Esophagus muscularis mucosa (tissue), 4 donors: ENCODE results near the gene AGBL1. TPM values are rescaled to one million over a fixed set of nuclear protein-coding genes. Genes with fewer than 3 reads are reported as not detected.

Experiments used
- DNase-seq: peaks from one replicate; pipeline ENCODE4 v3.0.0-alpha.2; 2017; ENCODE audit errors: extremely low spot score
- H3K27ac ChIP-seq, 4 donors: fragments of 200-600 bp; sonication (generic); replicated peaks in 1 of 4; 1 replicate in 3 of 4; 2 replicates in 1 of 4; pipeline ENCODE4 v1.5.1; 2016 to 2019; ENCODE audit warnings: mild to moderate bottlenecking in 1 of 4
- H3K27me3 ChIP-seq, 4 donors: fragments of 200-600 bp; sonication (generic); one replicate each; pipeline versions ENCODE4 v1.5.1 to v1.6.0; 2016 to 2019
- H3K36me3 ChIP-seq, 4 donors: fragments of 200-600 bp; sonication (generic); one replicate each; pipeline ENCODE4 v1.5.1; 2016 to 2019
- H3K4me1 ChIP-seq, 4 donors: fragments of 200-600 bp; sonication (generic); one replicate each; pipeline ENCODE4 v1.5.1; 2016 to 2019
- H3K4me3 ChIP-seq, 4 donors: fragments of 200-600 bp; sonication (generic); 1 replicate in 2 of 4; 2 replicates in 2 of 4; pipeline ENCODE4 v1.5.1; 2016 to 2019; ENCODE audit warnings: mild to moderate bottlenecking in 4 of 4, moderate library complexity in 1 of 4
- H3K9me3 ChIP-seq, 4 donors: fragments of 200-600 bp; sonication (generic); 1 replicate in 3 of 4; 2 replicates in 1 of 4; pipeline ENCODE4 v1.5.1; 2016 to 2019
- EP300 ChIP-seq: sonication (generic); formaldehyde crosslinking; IDR thresholded peaks from one replicate; pipeline ENCODE4 v1.6.1; 2017; ENCODE audit warnings: antibody characterized with exemption
- POLR2A ChIP-seq: fragments of 450-650 bp; IDR thresholded peaks from one replicate; pipeline ENCODE4 v1.6.1; 2017; ENCODE audit warnings: antibody characterized with exemption, moderate library complexity, mild to moderate bottlenecking, low read depth
- POLR2AphosphoS5 ChIP-seq, 2 donors: sonication (generic); formaldehyde crosslinking; IDR thresholded peaks; one replicate each; pipeline ENCODE4 v1.6.1; 2017; ENCODE audit warnings: antibody characterized with exemption in 2 of 2
- WGBS: methylation state at CpG from one replicate; pipeline ENCODE4 v1.1.5; 2018; 5-methylcytosine and 5-hydroxymethylcytosine counted together
- intact Hi-C: fragments of 100-400 bp; cut with DNase I; formaldehyde crosslinking; loops from one replicate; pipeline ENCODE4 v1.15.1; 2023
- total RNA-seq, 4 donors: library from RNA; depleted of rRNA; stranded (reverse); fragments of >200 nt; gene quantifications; one replicate each; pipeline versions ENCODE4 v1.1.0 to v1.2.1, GENCODE V29; 2016
- TF ChIP-seq, protein P1 (sequence below), 3 experiments: fragments of 200-600 bp in 2 of 3; fragments of 450-650 bp in 1 of 3; sonication (generic) in 2 of 3; IDR thresholded peaks; one replicate each; pipeline ENCODE4 v1.5.1; 2017 to 2019; ENCODE audit warnings: antibody characterized with exemption in 3 of 3, mild to moderate bottlenecking in 2 of 3, moderate library complexity in 1 of 3

Gene AGBL1
- total RNA-seq, 4 donors from 2014 or later, result 0.06 TPM; not detected in 3

DNA sequence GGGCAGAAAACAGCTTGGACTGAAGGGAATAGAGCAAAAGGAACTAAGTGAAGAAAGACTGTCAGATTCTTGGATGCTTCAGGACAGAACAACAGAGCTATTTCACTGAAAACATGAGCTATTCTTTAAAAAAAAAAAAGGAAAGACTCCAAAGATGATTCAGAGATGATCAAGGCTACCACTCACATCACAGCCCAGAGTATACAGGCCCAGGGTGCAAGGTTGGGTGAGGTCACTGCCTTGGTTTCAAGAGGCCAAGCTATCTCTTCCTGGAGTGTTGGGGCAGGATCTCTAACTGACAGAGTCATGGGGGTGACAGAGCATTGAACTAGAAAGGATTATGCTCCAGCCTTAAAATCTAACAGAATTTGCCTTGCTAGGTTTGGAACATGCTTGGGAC is 118.1 kb downstream of the AGBL1 start:
- peak overlapping the region in 2 of 4 donors; percentile 6 to 34 for H3K27ac ChIP-seq
- no peak overlapping the region for H3K4me3 ChIP-seq
- DNase-seq, result no peak
- H3K9me3 ChIP-seq, result no peaks in the 10 kb centered on the region
- intact Hi-C loops, result no loop called here
- H3K36me3 ChIP-seq, result no peaks in the 10 kb centered on the region
- no peak for TF ChIP-seq EP300
- H3K27me3 ChIP-seq, result no peaks in the 10 kb centered on the region
- peaks cover 0 to 6% (median 2%) of the 10 kb centered on the region in 4 donors for H3K4me1 ChIP-seq

DNA sequence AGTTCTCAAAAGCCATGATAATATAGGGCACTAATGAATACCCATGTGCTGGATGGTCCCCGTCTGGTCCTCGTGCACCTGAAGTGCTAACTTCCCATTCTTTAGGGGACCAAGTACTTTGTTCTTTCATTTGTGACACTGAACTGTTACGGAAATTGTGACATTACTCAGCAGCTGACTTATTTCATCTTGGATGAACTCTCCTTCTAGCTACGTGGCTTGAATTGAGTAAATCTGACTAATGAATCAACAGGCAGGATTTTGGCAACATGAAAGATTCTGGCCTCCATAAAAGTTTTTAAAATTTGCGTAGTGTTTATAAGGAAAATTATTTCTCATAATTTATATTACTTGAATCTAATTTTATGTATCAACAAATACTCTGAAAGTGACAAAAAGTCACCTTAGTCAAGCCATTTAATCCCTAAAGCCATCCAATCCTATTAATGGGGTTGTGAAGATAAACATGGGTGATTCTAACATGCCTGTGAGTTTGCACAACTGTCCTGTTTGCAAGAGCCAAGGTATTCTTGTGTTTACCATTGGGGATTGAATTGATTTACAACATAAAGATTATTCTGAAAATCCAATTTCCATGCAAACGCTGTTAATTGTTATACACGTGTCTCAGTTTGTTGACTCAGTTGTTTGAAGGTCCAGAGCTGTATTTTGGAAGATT is 119.9 kb downstream of the AGBL1 start:
- no peak for DNase-seq
- Histone ChIP-seq H3K27me3 (no peaks in the 10 kb centered on the region), H3K36me3 (no peaks in the 10 kb centered on the region), H3K9me3 (no peaks in the 10 kb centered on the region), H3K27ac (peak overlapping the region in 2 of 4 donors; percentile 22 to 34), H3K4me1 (peaks cover 0 to 6% (median under 1%) of the 10 kb centered on the region in 4 donors), H3K4me3 (no peak overlapping the region)
- intact Hi-C loops, result no loop called here
- no peak for TF ChIP-seq EP300
- TF ChIP-seq POLR2AphosphoS5 (IDR thresholded peaks at IDR 0.05), result peak in 1 of 2 donors; percentile 20
- 51% methylated on average over 7 of the region's 7 CpGs for WGBS

GRCh38 chr15:86201313-86202008 is 121.8 kb downstream of the AGBL1 start:
- peaks cover 0 to 6% (median 0%) of the 10 kb centered on the region in 4 donors for H3K4me1 ChIP-seq
- intact Hi-C loops, result no loop called here

DNA sequence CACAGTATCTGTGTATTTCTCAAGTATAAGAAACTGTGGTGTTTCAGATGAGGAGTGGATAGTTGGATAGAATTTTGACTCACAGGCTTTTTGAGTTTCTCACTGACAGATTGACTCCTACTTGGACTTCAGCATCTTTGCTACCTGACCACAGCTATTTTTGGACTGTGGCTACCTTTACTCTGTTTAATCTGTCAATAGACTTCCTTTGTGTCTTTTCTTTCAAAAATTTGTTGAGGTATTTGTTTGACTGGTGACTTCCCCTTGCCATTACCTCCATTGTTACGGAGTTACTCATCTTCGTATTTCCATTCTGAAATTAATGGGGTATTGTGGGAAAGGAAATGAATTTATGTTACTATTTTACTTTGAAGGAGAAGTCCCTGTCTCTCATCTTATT is 123.8 kb downstream of the AGBL1 start:
- TF ChIP-seq POLR2A (no peak), EP300 (no peak)
- H3K36me3 ChIP-seq, result no peaks in the 10 kb centered on the region

More at GRCh38 chr15:86201313-86202008, 121.8 kb downstream of the AGBL1 start:
- Histone ChIP-seq H3K36me3 (no peaks in the 10 kb centered on the region), H3K27me3 (no peaks in the 10 kb centered on the region), H3K4me3 (no peak overlapping the region), H3K27ac (no peak overlapping the region), H3K9me3 (no peaks in the 10 kb centered on the region)
- TF ChIP-seq, protein P1, sequence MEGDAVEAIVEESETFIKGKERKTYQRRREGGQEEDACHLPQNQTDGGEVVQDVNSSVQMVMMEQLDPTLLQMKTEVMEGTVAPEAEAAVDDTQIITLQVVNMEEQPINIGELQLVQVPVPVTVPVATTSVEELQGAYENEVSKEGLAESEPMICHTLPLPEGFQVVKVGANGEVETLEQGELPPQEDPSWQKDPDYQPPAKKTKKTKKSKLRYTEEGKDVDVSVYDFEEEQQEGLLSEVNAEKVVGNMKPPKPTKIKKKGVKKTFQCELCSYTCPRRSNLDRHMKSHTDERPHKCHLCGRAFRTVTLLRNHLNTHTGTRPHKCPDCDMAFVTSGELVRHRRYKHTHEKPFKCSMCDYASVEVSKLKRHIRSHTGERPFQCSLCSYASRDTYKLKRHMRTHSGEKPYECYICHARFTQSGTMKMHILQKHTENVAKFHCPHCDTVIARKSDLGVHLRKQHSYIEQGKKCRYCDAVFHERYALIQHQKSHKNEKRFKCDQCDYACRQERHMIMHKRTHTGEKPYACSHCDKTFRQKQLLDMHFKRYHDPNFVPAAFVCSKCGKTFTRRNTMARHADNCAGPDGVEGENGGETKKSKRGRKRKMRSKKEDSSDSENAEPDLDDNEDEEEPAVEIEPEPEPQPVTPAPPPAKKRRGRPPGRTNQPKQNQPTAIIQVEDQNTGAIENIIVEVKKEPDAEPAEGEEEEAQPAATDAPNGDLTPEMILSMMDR (IDR thresholded peaks at IDR 0.05), result no peak
- TF ChIP-seq POLR2AphosphoS5 (IDR thresholded peaks at IDR 0.05), result no peak
- TF ChIP-seq POLR2A, result no peak
- no peak for TF ChIP-seq EP300
- WGBS, result 95% methylated on average over 3 of the region's 3 CpGs
- DNase-seq, result no peak

DNA sequence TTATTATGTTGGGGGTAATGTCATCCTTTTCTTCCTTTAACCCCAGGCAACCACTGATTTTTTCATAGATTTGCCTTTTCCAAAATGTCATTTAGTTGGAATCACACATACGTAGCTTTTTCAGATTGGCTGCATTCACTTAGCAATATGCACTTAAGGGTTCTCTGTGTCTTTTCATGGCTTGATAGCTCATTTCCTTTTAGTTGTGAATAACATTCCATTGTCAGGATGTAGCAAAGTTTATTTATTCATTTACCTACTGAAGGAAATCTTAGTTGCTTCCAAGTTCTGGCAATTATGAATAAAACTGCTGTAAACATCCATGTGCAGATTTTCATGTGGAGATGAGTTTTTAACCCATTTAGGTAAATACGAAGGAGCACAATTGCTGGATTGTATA is 125.4 kb downstream of the AGBL1 start:
- Histone ChIP-seq H3K4me3 (no peak overlapping the region), H3K9me3 (peaks cover 0 to 2% (median under 1%) of the 10 kb centered on the region in 4 donors), H3K27me3 (no peaks in the 10 kb centered on the region), H3K27ac (no peak overlapping the region), H3K4me1 (no peaks in the 10 kb centered on the region), H3K36me3 (no peaks in the 10 kb centered on the region)
- WGBS, result 46% methylated on average over 2 of the region's 2 CpGs
- TF ChIP-seq POLR2AphosphoS5 (IDR thresholded peaks at IDR 0.05) (no peak), POLR2A (no peak), EP300 (no peak)
- TF ChIP-seq, protein P1 (IDR thresholded peaks at IDR 0.05), result no peak
- DNase-seq, result no peak
- intact Hi-C loops, result no loop called here

More for the DNA sequence above, 123.8 kb downstream of the AGBL1 start:
- 49% methylated on average over 2 of the region's 2 CpGs for WGBS
- Histone ChIP-seq H3K4me1 (peaks cover 0 to 1% (median 0%) of the 10 kb centered on the region in 4 donors), H3K27ac (no peak overlapping the region), H3K9me3 (no peaks in the 10 kb centered on the region), H3K4me3 (no peak overlapping the region), H3K27me3 (no peaks in the 10 kb centered on the region)
- DNase-seq, result no peak
- intact Hi-C loops, result no loop called here

DNA sequence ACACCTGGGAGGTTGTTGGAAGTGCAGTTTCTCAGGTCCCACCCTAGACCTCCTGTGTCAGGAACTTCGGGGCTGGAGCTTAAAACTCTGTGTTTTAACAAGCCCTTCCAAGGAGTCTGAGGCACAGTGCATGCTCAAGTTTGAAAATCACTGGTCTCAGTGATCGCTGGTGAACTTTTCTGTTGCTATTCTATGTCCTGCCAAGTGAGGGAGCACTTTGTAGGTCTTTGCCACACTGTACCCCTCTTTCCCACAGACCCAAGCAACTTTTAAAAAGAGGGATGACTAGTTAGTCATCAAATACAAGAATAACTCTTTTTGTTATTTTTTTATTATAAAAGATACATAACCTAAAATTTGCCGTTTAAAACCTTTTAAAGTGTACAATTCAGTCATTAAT is 133.7 kb downstream of the AGBL1 start:
- Histone ChIP-seq H3K27me3 (no peaks in the 10 kb centered on the region), H3K4me3 (no peak overlapping the region), H3K36me3 (no peaks in the 10 kb centered on the region), H3K4me1 (no peaks in the 10 kb centered on the region), H3K9me3 (peaks cover 0 to 42% (median 19%) of the 10 kb centered on the region in 4 donors), H3K27ac (no peak overlapping the region)
- 63% methylated on average over 3 of the region's 3 CpGs for WGBS
- intact Hi-C loops, result no loop called here
- TF ChIP-seq, protein P1 (IDR thresholded peaks at IDR 0.05), result no peak
- no peak for DNase-seq
